ENCODE measurements around the gene SLC6A12. TPM values are rescaled to one million over a fixed set of nuclear protein-coding genes. Genes with fewer than 3 reads are reported as not detected.

Gene SLC6A12
- total RNA-seq, 2 experiments from 2014 or later, result not detected

- Mint-ChIP-seq H3K9me3 (peaks cover 8% of the 10 kb centered on the region), H3K36me3 (ENCODE audit: low read depth) (no peaks in the 10 kb centered on the region), H3K4me3 (no peak overlapping the region), H3K4me1 (ENCODE audit: low read depth) (no peaks in the 10 kb centered on the region), H3K27ac (no peak overlapping the region), H3K27me3 (no peaks in the 10 kb centered on the region)
- ChIA-PET POLR2A (no interaction called here), CTCF (no interaction called here)
- Histone ChIP-seq H3K36me3 (ENCODE audit: insufficient read depth, low read length) (no peaks in the 10 kb centered on the region), H3K9me3 (ENCODE audit: control insufficient read depth in 1 of 2, insufficient read depth in 1 of 2, low read length in 2 of 2) (peaks cover 6 to 36% of the 10 kb centered on the region in 2 experiments), H3K4me3 (ENCODE audit: low read length) (no peak overlapping the region), H3K4me1 (ENCODE audit: insufficient read depth, low read length) (no peaks in the 10 kb centered on the region), H3K27me3 (ENCODE audit: control insufficient read depth in 1 of 2, insufficient read depth in 2 of 2, low read length in 2 of 2) (peaks cover 0 to 7% of the 10 kb centered on the region in 2 experiments), H3K27ac (ENCODE audit: low read depth in 1 of 2, low read length in 2 of 2) (no peak overlapping the region)
- ATAC-seq (ENCODE audit: poor library complexity) (no peak), DNase-seq (no peak)
- no peak for TF ChIP-seq CTCF (IDR thresholded peaks at IDR 0.05)
- intact Hi-C loops (cut with DNase I, micrococcal nuclease), result no loop called here
These were observed 19.0 kb upstream of the SLC6A12 start for GRCh38 chr12:232731-233614.

DNA sequence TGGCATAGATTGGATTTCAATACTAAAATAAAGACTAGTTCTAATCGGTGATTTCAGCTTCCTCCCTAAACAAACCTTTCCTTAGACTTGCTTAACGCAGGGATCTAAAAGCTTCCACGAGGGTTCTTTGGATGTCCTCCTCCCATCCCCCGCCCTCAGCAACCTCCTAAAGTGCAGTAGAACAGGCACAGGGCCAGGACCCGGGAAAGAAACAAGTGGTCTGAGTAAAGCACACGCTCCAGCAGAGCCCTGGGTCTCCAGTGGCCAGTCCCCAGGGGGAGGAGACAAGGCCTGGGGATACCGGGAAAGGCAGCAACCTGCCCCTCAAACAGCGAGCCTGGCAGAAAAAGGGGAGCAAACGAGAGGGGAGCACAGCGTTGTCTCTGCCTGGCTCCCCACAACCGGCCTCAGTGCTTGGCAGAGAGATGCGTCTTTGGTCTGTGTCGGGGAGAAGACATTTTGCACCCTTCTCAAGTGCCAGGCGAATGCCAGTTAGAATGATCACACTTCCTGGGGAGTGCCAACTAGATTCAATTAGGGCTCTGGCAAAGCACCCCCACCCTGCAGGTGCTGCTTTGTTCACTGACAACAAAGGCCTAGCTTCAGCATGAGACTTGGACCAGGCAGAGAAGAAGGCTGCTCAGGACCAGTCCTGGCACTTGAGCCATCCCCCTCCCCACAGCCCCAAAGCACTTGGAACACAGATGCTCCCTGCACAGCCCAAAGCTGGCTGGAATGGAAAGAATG, 17.1 kb upstream of the SLC6A12 start:
- CTCF ChIA-PET, result no interaction called here
- Histone ChIP-seq H3K27me3 (ENCODE audit: control insufficient read depth in 1 of 2, insufficient read depth in 2 of 2, low read length in 2 of 2) (peaks cover 0 to 3% of the 10 kb centered on the region in 2 experiments), H3K4me1 (ENCODE audit: insufficient read depth, low read length) (no peaks in the 10 kb centered on the region), H3K9me3 (ENCODE audit: control insufficient read depth in 1 of 2, insufficient read depth in 1 of 2, low read length in 2 of 2) (peaks cover under 1 to 22% of the 10 kb centered on the region in 2 experiments), H3K36me3 (ENCODE audit: insufficient read depth, low read length) (no peaks in the 10 kb centered on the region), H3K4me3 (ENCODE audit: low read length) (no peak overlapping the region), H3K27ac (ENCODE audit: low read depth in 1 of 2, low read length in 2 of 2) (no peak overlapping the region)
- DNase-seq, result no peak
- intact Hi-C loops (cut with DNase I, micrococcal nuclease), result no loop called here
- no peak for TF ChIP-seq CTCF (IDR thresholded peaks at IDR 0.05)
- Mint-ChIP-seq H3K9me3 (peaks cover 3% of the 10 kb centered on the region), H3K27ac (no peak overlapping the region), H3K4me3 (no peak overlapping the region), H3K36me3 (ENCODE audit: low read depth) (no peaks in the 10 kb centered on the region), H3K4me1 (ENCODE audit: low read depth) (no peaks in the 10 kb centered on the region), H3K27me3 (no peaks in the 10 kb centered on the region)
- POLR2A ChIA-PET, result no interaction called here
- no peak for ATAC-seq (ENCODE audit: poor library complexity)

DNA sequence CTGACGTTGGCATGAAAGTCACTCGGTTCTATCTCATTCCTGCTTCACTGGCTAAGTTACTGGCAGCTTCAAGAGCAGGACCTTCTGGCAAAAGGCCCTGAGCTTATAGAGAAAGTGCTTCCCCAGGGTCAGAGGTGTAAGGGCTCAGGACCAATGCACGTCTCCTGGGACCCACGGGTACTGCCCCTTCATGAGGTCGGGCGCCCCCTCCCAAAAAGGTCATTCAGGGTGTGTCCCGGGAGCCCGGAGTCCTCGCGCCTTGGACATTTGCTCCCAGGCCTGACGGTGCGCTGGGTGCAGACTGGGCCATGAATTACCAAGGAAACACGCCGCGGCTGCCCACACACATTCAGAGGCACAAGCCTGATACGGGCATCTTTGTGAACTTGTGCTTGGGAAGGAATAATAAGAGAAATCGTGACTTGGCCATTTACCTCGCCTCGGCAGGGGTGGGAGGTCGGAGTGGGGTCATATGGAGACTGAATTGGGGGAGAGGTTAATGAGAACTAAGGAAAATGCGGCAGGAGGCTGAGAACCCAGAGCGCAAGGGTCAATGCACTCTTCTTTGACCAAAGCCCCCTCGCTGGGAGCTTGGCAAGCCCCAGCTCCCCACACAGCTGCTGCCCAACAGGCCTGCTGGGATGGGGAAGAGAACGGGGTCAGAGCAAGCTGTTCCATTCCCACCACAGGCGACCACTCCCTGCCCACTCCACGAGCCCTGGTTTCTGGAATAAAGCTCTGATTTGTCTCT, 15.7 kb upstream of the SLC6A12 start:
- Histone ChIP-seq H3K4me3 (ENCODE audit: low read length) (no peak overlapping the region), H3K27me3 (ENCODE audit: control insufficient read depth in 1 of 2, insufficient read depth in 2 of 2, low read length in 2 of 2) (peaks cover 0 to 3% of the 10 kb centered on the region in 2 experiments), H3K9me3 (ENCODE audit: control insufficient read depth in 1 of 2, insufficient read depth in 1 of 2, low read length in 2 of 2) (peaks cover 0 to 15% of the 10 kb centered on the region in 2 experiments), H3K27ac (ENCODE audit: low read depth in 1 of 2, low read length in 2 of 2) (no peak overlapping the region), H3K4me1 (ENCODE audit: insufficient read depth, low read length) (no peaks in the 10 kb centered on the region), H3K36me3 (ENCODE audit: insufficient read depth, low read length) (no peaks in the 10 kb centered on the region)
- H3K4me1 Mint-ChIP-seq (ENCODE audit: low read depth), result no peaks in the 10 kb centered on the region
- no peaks in the 10 kb centered on the region for H3K36me3 Mint-ChIP-seq (ENCODE audit: low read depth)
- TF ChIP-seq CTCF (IDR thresholded peaks at IDR 0.05), result no peak
- H3K9me3 Mint-ChIP-seq, result no peaks in the 10 kb centered on the region
- no peak for ATAC-seq (ENCODE audit: poor library complexity)
- no peak for DNase-seq
- H3K27me3 Mint-ChIP-seq, result no peaks in the 10 kb centered on the region
- intact Hi-C loops (cut with DNase I, micrococcal nuclease), result no loop called here
- POLR2A ChIA-PET, result no interaction called here
- H3K4me3 Mint-ChIP-seq, result no peak overlapping the region
- no peak overlapping the region for H3K27ac Mint-ChIP-seq
- CTCF ChIA-PET, result no interaction called here
